HepG2 (cell line): ENCODE data around the gene CRIM1. TPM values are rescaled to one million over a fixed set of nuclear protein-coding genes. Genes with fewer than 3 reads are reported as not detected.

Source experiments
- ATF6 ChIP-seq: sonication (generic); formaldehyde crosslinking; conservative IDR thresholded peaks from 2 replicates; pipeline ENCODE4 v1.4.0; 2020; ENCODE audit warnings: missing genetic modification reagents
- FOXA3 ChIP-seq: IDR thresholded peaks from 2 replicates; pipeline ENCODE4 v1.6.1; 2016; ENCODE audit warnings: missing genetic modification reagents, missing compliant biosample characterization
- FOXO1 ChIP-seq: sonication (generic); formaldehyde crosslinking; IDR thresholded peaks from 2 replicates; pipeline ENCODE4 v1.4.0; 2020; ENCODE audit warnings: missing genetic modification reagents
- KIAA2018 ChIP-seq: sonication (generic); formaldehyde crosslinking; IDR thresholded peaks from 2 replicates; pipeline ENCODE4 v1.5.0; 2020; ENCODE audit warnings: mild to moderate bottlenecking, missing genetic modification reagents, borderline replicate concordance
- MEIS2 ChIP-seq: sonication (generic); formaldehyde crosslinking; IDR thresholded peaks from 2 replicates; pipeline ENCODE4 v1.9.0; 2021; ENCODE audit warnings: mild to moderate bottlenecking, missing genetic modification reagents
- NCOA1 ChIP-seq: sonication (generic); formaldehyde crosslinking; IDR thresholded peaks from 2 replicates; pipeline ENCODE4 v1.9.0; 2021; ENCODE audit warnings: missing genetic modification reagents
- RARA ChIP-seq: IDR thresholded peaks from 2 replicates; pipeline ENCODE4 v1.6.1; 2016; ENCODE audit warnings: missing genetic modification reagents, missing compliant biosample characterization
- SIX4 ChIP-seq: sonication (generic); formaldehyde crosslinking; IDR thresholded peaks from 2 replicates; pipeline ENCODE4 v1.4.0; 2020; ENCODE audit warnings: missing genetic modification reagents
- SKI ChIP-seq: fragments of 450-650 bp; IDR thresholded peaks from one replicate; pipeline ENCODE4 v1.6.1; 2018; ENCODE audit warnings: mild to moderate bottlenecking; ENCODE audit not compliant: partially characterized antibody
- SNAI1 ChIP-seq: sonication (generic); formaldehyde crosslinking; IDR thresholded peaks from 2 replicates; pipeline ENCODE4 v1.5.0; 2020; ENCODE audit warnings: mild to moderate bottlenecking, missing genetic modification reagents, borderline replicate concordance
- THRA ChIP-seq: sonication (generic); formaldehyde crosslinking; IDR thresholded peaks from 2 replicates; pipeline ENCODE4 v1.4.0; 2020; ENCODE audit warnings: missing genetic modification reagents, borderline replicate concordance
- TSC22D2 ChIP-seq: sonication (generic); formaldehyde crosslinking; IDR thresholded peaks from 2 replicates; pipeline ENCODE4 v1.5.1; 2020; ENCODE audit warnings: missing genetic modification reagents, mild to moderate bottlenecking, borderline replicate concordance
- ZEB1 ChIP-seq: IDR thresholded peaks from 2 replicates; pipeline ENCODE4 v1.6.1; 2012; ENCODE audit warnings: mild to moderate bottlenecking, low read depth, inconsistent platforms; ENCODE audit not compliant: insufficient replicate concordance
- ZNF326 ChIP-seq: sonication (generic); formaldehyde crosslinking; IDR thresholded peaks from 2 replicates; pipeline ENCODE4 v1.4.0; 2020; ENCODE audit warnings: missing genetic modification reagents, borderline replicate concordance
- ZNF44 ChIP-seq: sonication (generic); formaldehyde crosslinking; IDR thresholded peaks from 2 replicates; pipeline ENCODE4 v1.5.1; 2020; ENCODE audit warnings: mild to moderate bottlenecking, missing genetic modification reagents
- ZNF713 ChIP-seq: sonication (generic); formaldehyde crosslinking; IDR thresholded peaks from 2 replicates; pipeline ENCODE4 v1.4.0; 2020; ENCODE audit warnings: mild to moderate bottlenecking, missing genetic modification reagents
- ZNF775 ChIP-seq: sonication (generic); formaldehyde crosslinking; IDR thresholded peaks from 2 replicates; pipeline ENCODE4 v1.4.0; 2020; ENCODE audit warnings: missing genetic modification reagents, mild to moderate bottlenecking, moderate library complexity, borderline replicate concordance
- ZNF780A ChIP-seq: sonication (generic); formaldehyde crosslinking; IDR thresholded peaks from 2 replicates; pipeline ENCODE4 v1.8.0; 2022; ENCODE audit warnings: mild to moderate bottlenecking, missing genetic modification reagents, moderate library complexity
- polyA plus RNA-seq, 8 experiments: library from polyadenylated mRNA; depleted of rRNA in 3 of 8; stranded (reverse) in 7 of 8; unstranded in 1 of 8; fragments of >200 nt; fragmentation: Illumina TruSeq in 4 of 8; extraction: Trizol in 4 of 8; gene quantifications; 2 replicates each; pipeline versions ENCODE4 v1.2.1 to v1.2.3, GENCODE V29; 2011 to 2016; ENCODE audit warnings: low read depth in 4 of 8, missing spikeins in 1 of 8, mixed read lengths in 1 of 8; ENCODE audit not compliant: insufficient read depth in 1 of 8
- total RNA-seq, 5 experiments: library from RNA; depleted of rRNA; stranded (reverse); fragments of >200 nt; fragmentation: Illumina TruSeq; extraction: Trizol; gene quantifications; 2 replicates each; pipeline ENCODE4 v1.2.3, GENCODE V29; 2016; ENCODE audit warnings: low read depth in 1 of 5

Gene CRIM1
- total and polyA plus RNA-seq, 2 of the 13 experiments (the other 11 are each of a cell fraction or from before 2014, with no cell fraction given) = 39.1 to 69.9 TPM

- TF ChIP-seq FOXO1 = peak; percentile 96
- TF ChIP-seq ZNF44 (CRISPR knock-in tag) = 0 out of 2 replicates have a peak, but pooled peaks have one; percentile 28
- no peak for TF ChIP-seq ZNF780A (CRISPR knock-in tag)
- peak; percentile 93 for TF ChIP-seq ZEB1
- peak; percentile 89 for TF ChIP-seq FOXA3 (CRISPR knock-in tag)
- TF ChIP-seq MEIS2 = peak; percentile 83
- peak; percentile 49; the same call in 1 of the 2 replicates for TF ChIP-seq SNAI1
- TF ChIP-seq TSC22D2 (CRISPR knock-in tag) = 0 out of 2 replicates have a peak, but pooled peaks have one; percentile 56
- no peak for TF ChIP-seq KIAA2018 (CRISPR knock-in tag)
- peak; percentile 99 for TF ChIP-seq NCOA1 (CRISPR knock-in tag)
- no peak for TF ChIP-seq ZNF326 (CRISPR knock-in tag)
- 0 out of 2 replicates have a peak, but pooled peaks have one; percentile 23 for TF ChIP-seq ATF6 (CRISPR knock-in tag)
- peak; percentile 84 for TF ChIP-seq SIX4 (CRISPR knock-in tag)
- peak; percentile 80 for TF ChIP-seq SKI
- TF ChIP-seq THRA (CRISPR knock-in tag) = peak; percentile 99
- peak; percentile 81; the same call in 1 of the 2 replicates for TF ChIP-seq ZNF713 (CRISPR knock-in tag)
- peak; percentile 96 for TF ChIP-seq RARA (CRISPR knock-in tag)
- TF ChIP-seq ZNF775 (CRISPR knock-in tag) = peak; percentile 65; the same call in 1 of the 2 replicates
Measured at GRCh38 chr2:36380624-36381481, 25.3 kb downstream of the CRIM1 start (continued).
